Posterior vena cava (tissue), 2 donors: ENCODE measurements around the gene NUF2. TPM values are rescaled to one million over a fixed set of nuclear protein-coding genes. Genes with fewer than 3 reads are reported as not detected.

ENCODE experiments used
- DNase-seq: peaks from one replicate; pipeline ENCODE4 v3.0.0-alpha.2; 2020; ENCODE audit warnings: low spot score
- intact Hi-C, 2 donors: fragments of 100-400 bp; cut with DNase I; formaldehyde crosslinking; loops; one replicate each; pipeline versions ENCODE4 v1.14.1 to v1.14.2; 2022 to 2023
- total RNA-seq, 2 donors: library from RNA; stranded (reverse); fragmentation: NEBNext Ultra II Directional; extraction: Animal tissue kit (Norgen Biotek cat#: 25700); gene quantifications; one replicate each; pipeline ENCODE4 v1.2.1, GENCODE V29; 2021
- donor health status: DM: yes; HTN: yes; CAD: no.
- donor health status: DM: yes; HTN: yes; CAD: no.

NUF2 gene
- total RNA-seq, 2 donors from 2014 or later = 0.56 to 0.57 TPM

- intact Hi-C loops = no loop called here
- DNase-seq = no peak
Measured at GRCh38 chr1:163388970-163389369, 67.2 kb downstream of the NUF2 start.

- DNase-seq = no peak
- intact Hi-C loops = no loop called here
Measured at GRCh38 chr1:163395790-163396189, 74.0 kb downstream of the NUF2 start.

GRCh38 chr1:163397451-163398200 is 75.9 kb downstream of the NUF2 start:
- intact Hi-C loops = no loop called here
- no peak for DNase-seq

- intact Hi-C loops = no loop called here
- DNase-seq = no peak
Measured at GRCh38 chr1:163399001-163399400, 77.2 kb downstream of the NUF2 start.

GRCh38 chr1:163399976-163400601 is 78.3 kb downstream of the NUF2 start:
- DNase-seq = no peak
- intact Hi-C loops = no loop called here

- DNase-seq = no peak
- intact Hi-C loops = no loop called here
Measured at GRCh38 chr1:163401211-163401610, 79.5 kb downstream of the NUF2 start.

Other genes starting within 250 kb of the NUF2 start
- gene RGS5, start 119.0 kb upstream of the NUF2 start, total RNA-seq = 100 to 1,000 TPM; 176 to 297 TPM